A549 (cell line): Measurements from ENCODE around the gene TMEM106C.

ENCODE experiments used
- CBX8 ChIP-seq: fragments of 200-600 bp; sonication (generic); IDR thresholded peaks from 2 replicates; pipeline ENCODE4 v1.6.1; 2016
- CEBPB ChIP-seq, 2 experiments: fragments of >200 bp in 1 of 2; sonication (Bioruptor Twin) in 1 of 2; formaldehyde crosslinking in 1 of 2; IDR thresholded peaks; 2 replicates each; pipeline ENCODE4 v1.6.1; 2012 to 2016
- HOXB13 ChIP-seq: fragments of 250-450 bp; sonication (Bioruptor Pico); IDR thresholded peaks from 2 replicates; pipeline ENCODE4 v1.5.0; 2020; ENCODE audit warnings: low read depth, mild to moderate bottlenecking, moderate library complexity
- NFE2L2 ChIP-seq: fragments of 150-350 bp; conservative IDR thresholded peaks from 2 replicates; pipeline ENCODE4 v1.6.1; 2014; ENCODE audit warnings: low read length
- POLR2A ChIP-seq: IDR thresholded peaks from 2 replicates; pipeline ENCODE4 v1.6.1; 2012; ENCODE audit warnings: mild to moderate bottlenecking, low read length
- POLR2AphosphoS2 ChIP-seq: conservative IDR thresholded peaks from 2 replicates; pipeline ENCODE4 v1.6.1; 2012; ENCODE audit warnings: low read length, improper control_type of control experiment, inconsistent platforms
- RAD21 ChIP-seq, 2 experiments: fragments of >200 bp in 1 of 2; sonication (Bioruptor Twin) in 1 of 2; formaldehyde crosslinking in 1 of 2; IDR thresholded peaks in 1 of 2; conservative IDR thresholded peaks in 1 of 2; 2 replicates in 1 of 2; 3 replicates in 1 of 2; pipeline ENCODE4 v1.6.1; 2012 to 2018; ENCODE audit warnings: inconsistent platforms in 1 of 2
- RFX5 ChIP-seq: fragments of 450-650 bp; IDR thresholded peaks from 2 replicates; pipeline ENCODE4 v1.7.1; 2014; ENCODE audit warnings: antibody characterized with exemption, mild to moderate bottlenecking, moderate library complexity
- SREBF2 ChIP-seq: fragments of 450-650 bp; IDR thresholded peaks from 2 replicates; pipeline ENCODE4 v1.6.1; 2014; ENCODE audit warnings: mild to moderate bottlenecking, moderate library complexity
- TF ChIP-seq, protein P1 (sequence below): fragments of >200 bp; sonication (Bioruptor Twin); formaldehyde crosslinking; IDR thresholded peaks from 3 replicates; pipeline ENCODE4 v1.5.1; 2016
- TF ChIP-seq, protein P2 (sequence below): IDR thresholded peaks from 2 replicates; pipeline ENCODE4 v1.6.1; 2012

DNA sequence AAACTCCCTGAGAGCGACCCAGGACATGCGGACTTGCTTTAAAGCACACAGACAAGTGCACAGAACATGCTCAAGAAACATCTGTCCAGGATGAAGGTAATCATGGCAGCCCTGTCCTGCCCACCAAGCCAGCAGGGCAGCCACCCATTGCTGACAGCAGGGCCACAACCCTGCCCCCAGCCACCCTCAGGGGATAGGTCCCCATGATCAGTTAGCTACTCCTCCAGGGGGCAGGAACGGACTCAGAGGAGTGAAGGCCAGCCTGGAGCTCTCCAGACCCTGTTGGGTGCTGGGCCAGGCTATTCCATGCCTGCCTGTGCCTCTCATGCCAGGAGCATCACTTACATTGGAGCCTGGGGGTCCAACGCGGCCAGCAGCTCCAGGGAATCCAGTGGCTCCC is 15.8 kb downstream of the TMEM106C start:
- TF ChIP-seq POLR2A (no peak), RAD21 (conservative IDR thresholded peaks at IDR 0.05 in 1 of 2, IDR thresholded peaks at IDR 0.05 in 1 of 2) (no peak), POLR2AphosphoS2 (no peak), RFX5 (no peak), CBX8 (no peak), SREBF2 (no peak), NFE2L2 (no peak), HOXB13 (CRISPR knock-in tag) (no peak), CEBPB (IDR thresholded peaks at IDR 0.05) (no peak)
- TF ChIP-seq, protein P1, sequence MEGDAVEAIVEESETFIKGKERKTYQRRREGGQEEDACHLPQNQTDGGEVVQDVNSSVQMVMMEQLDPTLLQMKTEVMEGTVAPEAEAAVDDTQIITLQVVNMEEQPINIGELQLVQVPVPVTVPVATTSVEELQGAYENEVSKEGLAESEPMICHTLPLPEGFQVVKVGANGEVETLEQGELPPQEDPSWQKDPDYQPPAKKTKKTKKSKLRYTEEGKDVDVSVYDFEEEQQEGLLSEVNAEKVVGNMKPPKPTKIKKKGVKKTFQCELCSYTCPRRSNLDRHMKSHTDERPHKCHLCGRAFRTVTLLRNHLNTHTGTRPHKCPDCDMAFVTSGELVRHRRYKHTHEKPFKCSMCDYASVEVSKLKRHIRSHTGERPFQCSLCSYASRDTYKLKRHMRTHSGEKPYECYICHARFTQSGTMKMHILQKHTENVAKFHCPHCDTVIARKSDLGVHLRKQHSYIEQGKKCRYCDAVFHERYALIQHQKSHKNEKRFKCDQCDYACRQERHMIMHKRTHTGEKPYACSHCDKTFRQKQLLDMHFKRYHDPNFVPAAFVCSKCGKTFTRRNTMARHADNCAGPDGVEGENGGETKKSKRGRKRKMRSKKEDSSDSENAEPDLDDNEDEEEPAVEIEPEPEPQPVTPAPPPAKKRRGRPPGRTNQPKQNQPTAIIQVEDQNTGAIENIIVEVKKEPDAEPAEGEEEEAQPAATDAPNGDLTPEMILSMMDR = no peak
- TF ChIP-seq, protein P2, sequence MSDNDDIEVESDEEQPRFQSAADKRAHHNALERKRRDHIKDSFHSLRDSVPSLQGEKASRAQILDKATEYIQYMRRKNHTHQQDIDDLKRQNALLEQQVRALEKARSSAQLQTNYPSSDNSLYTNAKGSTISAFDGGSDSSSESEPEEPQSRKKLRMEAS = no peak
